C1 segment of cervical spinal cord (tissue), 14 donors: Measurements from ENCODE around the gene SLC9B1.

Experiments used
- DNase-seq, 14 donors: peaks; one replicate each; lab custom pipeline; 2025; lab: John Stamatoyannopoulos, UW

The SLC9B1 gene, protein sequence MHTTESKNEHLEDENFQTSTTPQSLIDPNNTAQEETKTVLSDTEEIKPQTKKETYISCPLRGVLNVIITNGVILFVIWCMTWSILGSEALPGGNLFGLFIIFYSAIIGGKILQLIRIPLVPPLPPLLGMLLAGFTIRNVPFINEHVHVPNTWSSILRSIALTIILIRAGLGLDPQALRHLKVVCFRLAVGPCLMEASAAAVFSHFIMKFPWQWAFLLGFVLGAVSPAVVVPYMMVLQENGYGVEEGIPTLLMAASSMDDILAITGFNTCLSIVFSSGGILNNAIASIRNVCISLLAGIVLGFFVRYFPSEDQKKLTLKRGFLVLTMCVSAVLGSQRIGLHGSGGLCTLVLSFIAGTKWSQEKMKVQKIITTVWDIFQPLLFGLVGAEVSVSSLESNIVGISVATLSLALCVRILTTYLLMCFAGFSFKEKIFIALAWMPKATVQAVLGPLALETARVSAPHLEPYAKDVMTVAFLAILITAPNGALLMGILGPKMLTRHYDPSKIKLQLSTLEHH

DNA sequence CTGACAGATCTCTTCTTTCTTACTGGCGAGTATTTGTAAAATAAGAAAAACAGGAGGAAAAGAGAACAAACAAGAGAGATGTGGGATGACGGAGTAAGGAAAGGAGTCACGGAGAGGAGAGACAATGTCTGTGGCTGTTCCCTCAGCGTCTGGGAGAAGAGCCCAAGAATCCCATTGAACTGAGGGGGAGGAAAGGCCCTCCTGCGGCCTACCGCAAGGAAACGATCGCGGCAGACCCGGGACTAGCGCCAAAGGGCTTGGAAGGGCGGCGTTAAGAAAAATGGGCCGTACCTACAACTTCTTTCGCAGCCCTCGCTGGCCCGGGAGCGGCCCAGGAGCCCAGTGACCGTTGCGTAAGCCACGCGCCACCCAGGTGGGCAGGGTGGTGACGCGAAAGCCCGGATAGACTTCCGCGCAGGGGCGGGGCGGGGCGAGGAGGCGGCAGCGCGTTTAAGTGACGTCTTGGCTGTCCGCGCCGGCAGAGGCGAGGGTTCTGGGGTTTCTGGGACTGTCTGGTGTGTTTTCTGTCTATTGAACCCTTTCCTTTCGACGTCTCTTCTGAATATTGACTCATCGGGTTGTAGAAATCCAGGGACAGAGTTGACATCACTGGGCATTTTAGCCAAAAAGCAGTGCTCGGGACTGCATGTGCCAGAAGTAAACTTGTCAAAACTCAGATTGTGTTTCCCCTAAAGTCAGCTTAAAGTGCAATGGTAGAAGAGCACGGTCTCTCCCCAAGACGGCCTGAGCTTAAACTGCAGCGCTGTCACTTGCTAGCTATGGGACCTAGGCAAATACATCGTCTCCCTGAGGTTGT is at the start of gene SLC9B1:
Gene SLC9B1, minus strand, starts transcription at position 398 of the 817 bp plus-strand sequence. CDS start 27,994 bp downstream, outside the sequence.
- DNase-seq, result peak; percentile 44 to 93 (median 84)

DNA sequence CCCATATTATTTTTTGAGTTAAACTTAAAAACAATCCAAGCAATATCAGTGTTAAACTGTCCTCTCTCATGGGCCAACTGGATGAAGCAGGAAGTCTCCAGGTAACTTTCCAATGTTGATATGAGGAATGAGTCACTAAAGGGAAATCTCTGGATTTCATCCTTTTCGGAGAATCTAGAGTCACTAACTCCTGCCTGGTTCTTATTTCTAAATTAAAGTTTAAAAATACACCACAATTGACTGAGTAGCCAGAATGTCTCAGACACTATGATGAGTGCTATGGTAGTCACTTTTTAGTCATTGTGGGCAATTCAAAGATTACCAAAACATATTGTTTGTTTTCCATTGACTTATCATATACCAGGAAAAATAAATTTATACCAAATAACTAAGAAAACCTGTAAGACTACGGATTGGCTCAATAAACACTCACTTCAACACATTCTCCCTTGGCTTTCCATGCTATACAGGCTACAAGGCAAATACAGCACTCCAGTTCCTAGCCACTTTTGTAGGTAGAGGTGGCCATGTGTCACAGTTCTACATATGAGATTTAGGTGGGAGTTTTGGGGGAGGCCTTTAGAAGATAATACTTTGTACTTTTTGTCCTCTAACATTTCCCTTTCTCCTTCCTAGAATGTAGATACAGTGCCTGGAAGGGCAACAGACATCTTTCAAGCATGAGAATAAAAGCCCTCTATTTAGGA is 48.5 kb upstream of the SLC9B1 start:
- no peak for DNase-seq

DNA sequence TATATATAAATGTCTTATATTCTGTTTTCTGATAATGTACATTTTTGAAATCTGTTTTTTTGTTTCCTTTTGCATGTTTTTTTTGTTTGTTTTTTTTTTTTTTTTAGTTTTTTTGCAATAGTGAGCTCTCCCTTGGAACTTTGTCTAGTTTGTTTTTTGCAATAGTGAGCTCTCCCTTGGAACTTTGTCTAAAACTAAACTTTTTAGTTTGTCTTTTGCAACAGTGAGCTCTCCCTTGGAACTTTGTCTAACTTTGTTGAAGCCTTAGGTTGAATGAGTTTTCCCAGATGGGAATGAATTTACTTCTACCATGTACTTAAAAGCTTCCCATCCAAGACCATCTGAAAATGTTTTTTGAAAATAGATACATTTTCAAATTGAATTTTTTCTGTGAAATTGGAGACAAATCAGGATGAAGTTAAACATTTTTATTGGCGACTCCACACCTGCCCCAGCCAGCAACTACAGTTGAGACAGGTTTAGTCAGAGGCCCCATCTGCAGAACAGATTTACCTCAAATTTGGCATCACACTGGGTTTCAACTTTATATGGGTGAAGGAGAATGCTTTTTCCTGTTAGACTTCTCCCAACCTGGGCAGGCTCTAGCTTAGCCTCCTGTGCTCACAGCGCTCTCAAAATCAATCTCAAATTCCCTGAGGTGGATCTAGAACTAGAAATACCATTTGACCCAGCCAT is 41.1 kb upstream of the SLC9B1 start:
- DNase-seq, result no peak

DNA sequence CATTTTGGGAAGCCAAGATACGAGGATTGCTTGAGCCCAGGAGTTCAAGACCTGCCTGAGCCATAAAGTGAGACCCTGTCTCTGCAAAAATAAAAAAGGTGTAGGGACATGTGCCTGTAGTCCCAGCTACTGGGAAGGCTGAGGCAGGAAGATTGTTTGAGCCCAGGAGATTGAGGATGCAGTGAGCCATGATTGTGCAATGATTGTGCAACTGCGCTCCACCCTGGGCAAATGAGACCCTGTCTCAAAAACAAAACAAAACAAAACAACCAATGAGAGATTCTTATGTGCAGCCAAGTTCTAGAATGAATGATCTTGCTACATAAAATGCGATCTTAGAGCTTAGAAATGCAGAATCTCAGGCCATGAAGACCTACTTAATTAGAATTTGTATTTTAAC is 34.5 kb upstream of the SLC9B1 start:
- DNase-seq, result no peak

DNA sequence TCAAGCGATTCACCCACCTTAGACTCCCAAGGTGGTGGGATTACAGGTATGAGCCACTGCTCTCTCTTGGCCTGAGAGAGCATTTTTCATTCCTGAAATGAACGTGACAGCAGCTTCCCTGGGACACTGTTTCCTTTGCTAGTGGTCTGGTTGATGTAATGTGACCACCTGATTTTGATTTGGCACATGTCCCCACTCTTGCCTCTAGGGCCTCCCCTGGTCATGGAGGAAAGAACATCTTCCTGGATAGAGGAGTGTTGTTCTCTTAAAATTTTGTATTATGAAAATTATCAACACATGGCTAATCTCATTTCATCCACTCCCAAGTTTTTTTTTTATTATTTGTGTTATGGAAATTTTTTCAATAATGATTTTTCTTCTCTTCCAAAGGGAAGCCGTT is 33.3 kb upstream of the SLC9B1 start:
- no peak for DNase-seq

DNA sequence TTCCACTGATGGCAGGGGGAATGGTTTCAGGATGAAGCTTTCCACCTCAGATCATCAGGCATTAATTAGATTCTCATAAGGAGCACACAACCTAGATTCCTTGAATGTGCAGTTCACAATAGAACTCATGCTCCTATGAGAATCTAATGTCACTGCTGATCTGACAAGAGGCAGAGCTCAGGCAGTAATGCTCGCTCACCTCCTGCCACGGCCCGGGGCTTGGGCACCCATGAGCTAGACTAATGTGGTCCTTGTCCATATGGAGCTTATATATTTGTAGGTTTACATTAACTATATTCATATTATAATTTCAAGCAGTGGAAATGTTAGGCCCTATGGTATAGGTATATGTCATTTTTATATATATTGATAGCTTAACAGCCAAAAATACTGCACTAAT is 32.6 kb upstream of the SLC9B1 start:
- DNase-seq, result no peak

DNA sequence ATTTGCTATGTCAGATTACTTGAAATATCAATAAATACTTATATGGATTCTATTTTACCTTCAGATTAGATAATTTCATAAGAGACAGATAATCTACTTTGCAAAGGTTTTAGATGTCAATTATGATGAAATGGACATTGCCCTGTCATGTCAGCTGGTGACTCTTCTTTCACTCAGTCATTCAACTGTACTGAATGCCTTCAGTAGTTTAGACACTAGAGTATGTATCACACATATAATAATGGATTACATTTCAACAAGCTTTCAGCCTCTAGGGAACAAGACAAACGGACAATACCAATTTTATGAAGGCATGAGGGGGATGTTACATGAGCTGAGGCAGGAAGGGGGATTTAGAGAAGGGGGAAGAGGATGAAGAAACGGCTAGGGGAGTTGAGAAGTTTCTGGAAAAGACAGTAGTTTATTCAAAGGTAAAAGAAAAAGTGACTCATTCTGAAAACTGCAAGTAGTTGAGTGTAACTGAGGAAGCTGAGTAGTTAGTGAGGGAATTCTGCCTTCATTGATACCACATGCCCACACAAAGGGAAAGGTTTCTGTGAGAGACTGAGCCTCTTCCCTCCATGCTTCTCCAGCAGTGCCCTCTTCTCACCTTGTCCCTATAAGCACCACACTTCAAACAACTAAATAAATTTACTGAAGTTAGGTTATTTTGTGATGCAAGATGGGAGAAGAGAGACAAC is 31.4 kb upstream of the SLC9B1 start:
- DNase-seq, result no peak

DNA sequence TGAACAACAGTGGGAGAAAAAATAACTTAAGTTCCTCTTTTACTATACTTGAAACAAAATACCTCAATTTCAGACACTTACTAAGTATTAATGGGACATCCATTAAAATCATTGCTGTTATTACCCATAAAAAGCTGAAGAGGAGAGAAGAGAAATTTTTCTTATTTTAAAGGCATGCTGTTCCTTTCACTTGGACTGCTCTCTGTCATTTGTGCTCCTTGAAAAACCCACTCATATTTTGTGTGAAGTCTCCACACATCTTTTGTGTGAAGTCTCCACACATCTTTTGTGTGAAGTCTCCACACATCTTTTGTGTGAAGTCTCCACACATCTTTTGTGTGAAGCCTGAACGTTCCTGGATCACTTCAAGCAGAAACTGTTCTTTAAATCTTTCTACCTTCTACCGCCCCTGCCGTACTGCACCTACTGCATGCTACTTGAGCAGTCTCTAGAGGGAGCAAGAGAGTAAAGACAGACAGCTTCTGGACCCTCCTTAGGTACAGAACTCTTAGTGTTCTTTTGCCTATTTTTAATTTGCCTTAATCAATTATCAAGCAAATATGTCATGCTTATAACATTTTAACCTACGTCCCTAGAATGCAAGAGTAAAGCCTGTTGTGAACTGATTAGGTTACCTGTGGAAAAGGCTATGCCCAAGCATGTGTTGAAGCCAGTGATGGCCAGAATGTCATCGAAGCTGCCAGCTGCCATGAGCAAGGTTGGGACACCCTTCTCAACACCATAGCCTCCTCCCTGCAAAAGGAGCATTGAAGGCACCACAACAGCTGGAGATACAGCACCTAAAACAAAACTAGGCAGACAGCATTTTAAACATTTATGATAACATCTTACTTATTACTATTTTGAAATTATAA is 27.1 kb upstream of the SLC9B1 start:
- peak in 3 of 14 donors; percentile 1 to 10 (median 2) for DNase-seq

DNA sequence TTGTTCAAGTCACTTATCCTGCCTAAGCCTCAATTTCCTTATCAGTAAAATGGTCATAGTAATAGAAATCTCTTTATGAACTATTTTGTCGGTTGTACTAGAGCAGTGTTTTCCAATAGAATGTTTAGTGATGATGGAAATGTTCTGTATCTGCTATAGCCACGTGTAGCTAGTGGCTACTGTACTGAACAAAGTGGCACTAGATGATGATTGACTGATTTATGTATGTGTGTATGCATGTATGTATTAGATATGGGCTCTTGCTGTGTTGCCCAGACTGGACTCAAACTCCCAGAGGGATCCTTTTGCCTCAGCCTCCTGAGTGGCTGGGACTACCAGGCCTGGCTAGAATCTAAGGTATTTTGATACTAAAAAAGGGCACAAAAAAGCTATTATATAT is 24.7 kb upstream of the SLC9B1 start:
- no peak for DNase-seq

DNA sequence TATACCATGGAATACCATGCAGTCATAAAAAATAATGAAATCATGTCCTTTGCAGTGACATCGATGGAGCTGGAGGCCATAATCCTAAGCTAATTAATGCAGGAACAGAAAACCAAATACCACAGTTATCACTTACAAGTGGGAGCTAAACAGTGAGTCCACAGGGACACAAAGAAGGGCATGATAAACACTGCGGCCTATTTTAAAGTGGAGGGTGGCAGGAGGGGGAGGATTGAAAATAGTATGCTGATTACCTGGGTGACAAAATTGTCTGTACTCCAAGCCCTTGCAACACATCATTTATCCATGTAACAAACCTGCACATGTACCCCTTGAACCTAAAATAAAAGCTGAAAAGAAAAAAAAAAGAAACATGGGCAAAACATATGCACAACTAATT is 16.7 kb upstream of the SLC9B1 start:
- DNase-seq, result no peak

DNA sequence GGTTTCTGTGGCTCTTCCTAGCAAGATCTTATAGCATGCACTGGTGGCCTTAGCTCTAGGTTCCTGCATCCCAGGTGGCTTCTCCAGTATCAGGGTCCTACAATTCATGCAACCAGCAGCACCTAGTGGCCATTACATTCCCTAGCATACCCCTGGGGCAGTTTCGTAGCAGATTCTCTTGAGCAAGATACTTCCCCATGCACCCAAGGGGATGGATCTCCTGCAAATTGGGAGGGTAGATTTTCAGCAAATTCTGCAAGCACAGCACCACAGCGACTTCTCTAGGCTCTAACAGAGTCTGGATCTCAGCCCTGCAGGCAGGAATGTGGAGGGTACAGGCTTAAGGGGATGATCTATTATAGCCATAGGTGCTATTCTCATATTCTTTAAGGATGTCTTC is 13.1 kb upstream of the SLC9B1 start:
- DNase-seq, result no peak

DNA sequence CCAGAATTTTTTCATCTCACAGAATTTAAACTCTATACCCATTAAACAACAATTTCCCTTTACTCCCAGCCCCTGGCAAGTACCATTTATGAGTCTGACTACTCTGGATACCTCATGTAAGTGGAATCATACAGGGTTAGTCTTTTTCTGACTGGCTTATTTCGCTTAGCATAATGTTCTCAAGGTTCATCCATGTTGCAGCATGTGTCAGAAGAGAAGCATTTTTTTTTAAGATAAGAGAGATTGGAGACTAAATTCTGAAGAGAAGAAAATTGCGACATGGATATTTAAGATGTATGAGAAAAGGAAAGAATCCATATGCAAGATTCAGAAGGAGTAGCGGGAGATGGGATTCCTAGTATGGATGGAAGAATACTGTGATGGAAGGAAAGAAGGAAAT is 11.3 kb upstream of the SLC9B1 start:
- DNase-seq, result no peak

DNA sequence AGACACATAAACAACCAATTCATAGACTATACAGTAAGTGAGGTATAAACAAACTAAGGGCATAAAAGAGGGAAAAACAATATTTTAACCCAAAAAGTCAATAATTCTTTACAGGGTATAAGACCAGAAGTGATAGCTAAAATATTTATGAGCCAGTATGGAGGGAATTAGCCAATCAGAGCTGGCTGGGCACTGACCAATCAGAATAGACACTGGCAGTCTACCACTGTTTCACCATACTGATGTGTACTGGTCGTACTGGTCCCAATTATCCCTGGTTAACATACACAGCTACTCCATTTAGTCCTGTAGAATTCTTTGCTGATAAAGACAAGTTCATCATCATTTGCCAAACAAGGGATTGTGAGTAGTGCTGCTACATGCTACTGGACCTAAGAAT is 9.8 kb upstream of the SLC9B1 start:
- DNase-seq, result no peak

DNA sequence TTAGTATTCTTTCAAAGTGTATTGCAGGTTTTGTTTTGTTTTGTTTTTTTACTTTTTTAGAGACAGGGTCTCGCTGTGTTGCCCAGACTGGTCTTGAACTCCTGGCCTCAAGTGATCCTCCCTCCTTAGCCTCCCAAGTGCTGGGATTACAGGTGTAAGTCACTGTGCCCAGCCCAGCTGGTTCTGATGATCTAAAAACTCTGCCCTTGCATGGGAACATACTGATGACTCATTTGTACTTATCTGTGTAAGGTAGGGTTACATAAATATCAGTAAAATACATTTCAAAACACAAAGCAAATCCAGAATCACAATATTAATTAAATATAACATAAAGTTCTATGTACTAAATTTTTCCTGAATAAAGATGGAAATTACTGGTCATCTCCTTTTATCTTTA is 7.4 kb upstream of the SLC9B1 start:
- no peak for DNase-seq

DNA sequence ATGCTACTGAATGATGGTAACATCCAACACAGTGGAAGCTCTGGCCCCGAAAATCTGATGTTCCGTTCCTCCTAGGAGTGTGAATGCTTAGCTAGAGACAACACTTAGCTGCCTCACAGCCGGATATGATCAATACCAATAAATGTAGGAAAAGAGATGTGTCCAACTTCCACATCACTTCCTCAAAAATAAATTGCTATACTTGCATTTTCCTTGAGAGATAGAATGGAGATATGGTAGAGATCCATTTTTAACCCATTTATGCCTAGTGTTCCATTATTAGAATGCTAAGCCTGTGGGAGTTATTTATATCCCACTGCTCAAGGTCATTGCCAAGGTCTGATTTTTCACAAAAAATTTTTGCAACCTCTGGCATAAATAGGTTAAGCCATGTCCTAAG is 5.5 kb upstream of the SLC9B1 start:
- no peak for DNase-seq

DNA sequence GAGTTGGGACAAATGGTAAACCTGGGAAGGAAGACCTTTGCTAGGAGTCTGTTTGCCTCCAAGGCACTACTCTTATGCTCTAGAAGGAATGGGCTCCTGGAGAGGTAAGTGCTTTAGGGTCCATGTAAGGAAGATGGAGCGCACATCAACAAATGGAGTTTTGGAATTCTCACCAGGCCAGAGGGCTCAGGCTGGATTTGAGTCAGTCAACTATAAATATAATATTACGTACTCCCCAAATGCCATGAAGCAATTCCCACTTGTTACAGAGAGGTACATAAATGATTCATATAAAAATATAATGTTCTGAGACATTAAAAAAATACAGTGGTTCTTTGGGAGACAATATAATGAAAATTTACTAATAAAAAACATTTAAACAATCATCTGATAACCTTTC is 1.6 kb upstream of the SLC9B1 start:
- DNase-seq, result no peak

DNA sequence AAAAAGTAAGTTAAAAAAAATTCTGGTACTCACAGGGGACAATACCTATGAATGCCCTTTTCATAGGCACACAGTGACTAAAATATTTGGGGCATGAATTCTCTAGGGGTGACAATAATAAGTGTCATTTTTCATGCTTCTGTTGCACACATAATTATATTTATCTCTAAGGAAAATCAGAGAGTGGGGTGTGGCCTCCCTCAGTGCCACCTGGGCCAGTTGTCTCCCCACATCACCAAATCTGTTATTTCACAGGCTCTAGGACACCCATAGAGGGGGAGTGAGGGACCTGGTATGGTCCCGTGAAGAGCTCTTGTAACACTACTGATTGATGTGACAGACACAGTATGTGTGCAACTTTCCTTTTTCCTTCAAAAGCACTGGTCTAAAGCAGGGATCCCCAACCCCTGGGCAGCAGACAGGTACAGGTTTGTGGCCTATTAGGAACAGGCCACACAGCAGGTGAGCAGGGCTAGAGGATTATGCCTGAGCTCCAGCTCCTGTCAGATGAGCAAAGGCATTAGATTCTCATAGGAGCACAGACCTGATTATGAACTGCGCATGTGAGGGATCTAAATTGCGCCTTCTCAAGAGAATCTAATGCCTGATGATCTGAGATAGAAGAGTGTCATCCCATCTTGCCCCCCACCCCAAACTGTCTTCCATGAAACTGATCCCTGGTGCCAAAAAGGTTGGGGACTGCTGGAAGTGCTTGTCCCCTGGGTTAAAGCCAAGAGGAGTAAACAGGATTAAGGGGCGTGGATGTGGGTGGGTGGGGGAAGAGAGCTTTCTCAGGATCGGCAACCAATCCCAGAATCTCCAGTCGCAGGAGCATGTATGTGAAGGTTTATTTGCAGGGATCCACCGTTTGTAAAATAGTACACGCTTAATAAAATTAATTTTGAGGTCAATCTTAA is 856 bp downstream of the SLC9B1 start:
- peak in 4 of 14 donors; percentile 21 to 42 (median 30) for DNase-seq

DNA sequence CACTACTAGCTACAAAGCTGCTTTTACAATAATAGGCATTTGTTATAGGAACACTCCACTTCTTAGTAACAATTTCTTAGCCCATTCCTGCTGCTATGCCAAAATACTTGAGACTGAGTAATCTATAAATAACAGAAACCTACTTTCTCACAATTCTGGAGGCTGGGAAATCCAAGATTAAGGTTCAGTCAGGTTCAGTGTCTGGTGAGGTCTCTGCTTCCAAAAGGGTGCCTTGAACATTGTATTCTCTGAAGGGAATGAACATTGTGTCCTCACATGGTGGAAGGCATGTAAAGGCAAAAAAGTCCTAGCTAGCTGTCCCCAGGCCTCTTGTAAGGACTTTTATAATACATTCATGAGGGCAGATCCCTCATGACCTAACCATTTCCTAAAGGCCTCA is 7.0 kb downstream of the SLC9B1 start:
- DNase-seq, result no peak

DNA sequence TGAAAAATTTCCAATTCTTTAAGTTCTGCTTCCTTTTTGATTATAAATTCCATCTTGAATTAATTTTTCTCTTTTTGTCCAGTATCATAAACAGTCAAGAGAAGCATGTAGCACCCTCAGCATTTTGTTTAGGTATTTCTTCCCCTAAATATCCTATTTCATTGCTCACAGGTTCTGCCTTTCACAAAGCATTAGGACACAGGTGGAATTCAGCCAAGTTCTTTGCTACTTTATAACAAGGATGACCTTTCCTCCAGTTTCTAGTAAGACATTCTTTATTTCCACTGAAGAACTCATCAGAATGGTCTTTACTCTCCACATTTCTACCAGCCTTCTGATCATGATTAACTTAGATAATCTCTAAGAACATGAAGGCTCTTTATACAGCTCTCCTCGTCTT is 7.4 kb downstream of the SLC9B1 start:
- DNase-seq, result no peak
